ENCODE measurements around the gene PTGIS. TPM values are rescaled to one million over a fixed set of nuclear protein-coding genes. Genes with fewer than 3 reads are reported as not detected.

Gene PTGIS
- total and polyA plus RNA-seq, 2 donors (not counting 3 experiments of a cell fraction or from before 2014, with no cell fraction given): 6.2 to 11.8 TPM

DNA sequence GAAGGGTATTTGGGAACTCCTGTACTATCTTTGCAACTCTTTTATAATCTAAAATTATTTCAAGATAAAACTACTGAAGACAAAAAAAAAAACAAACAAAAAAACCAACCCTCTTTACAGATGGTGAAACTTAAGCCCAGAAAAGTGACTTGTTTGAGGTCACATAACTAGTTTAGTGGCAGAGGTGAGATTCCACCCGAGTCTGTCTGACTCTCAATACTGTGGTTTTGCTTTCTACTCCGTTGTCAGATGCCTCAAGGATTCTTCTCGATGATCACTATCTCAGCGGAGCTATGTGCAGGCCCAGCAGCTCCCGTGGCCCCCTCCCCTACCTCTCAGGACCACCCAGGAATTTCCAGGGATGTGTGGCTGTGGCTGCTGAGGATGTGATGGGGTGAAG, 49.4 kb downstream of the PTGIS start:
- Histone ChIP-seq H3K27ac (ENCODE audit: insufficient read depth, low read depth, low read length) (no peak overlapping the region), H4K20me1 (replicated peaks; ENCODE audit: control insufficient read depth, extremely low read depth, insufficient read depth, low read length) (no peaks in the 10 kb centered on the region), H3K36me3 (ENCODE audit: control insufficient read depth in 2 of 2, extremely low read depth in 1 of 2, insufficient read depth in 2 of 2, low read length in 2 of 2) (no peaks in the 10 kb centered on the region), H3K4me2 (ENCODE audit: insufficient read depth, low read length) (no peak overlapping the region), H3K27me3 (ENCODE audit: control insufficient read depth in 2 of 2, insufficient read depth in 2 of 2, low read length in 2 of 2) (peaks cover 0 to 3% of the 10 kb centered on the region in 2 experiments), H3K9ac (replicated peaks; ENCODE audit: extremely low read depth, insufficient read depth, low read length) (no peak overlapping the region), H3K9me1 (replicated peaks; ENCODE audit: control insufficient read depth, extremely low read depth, insufficient read depth, low read length) (no peaks in the 10 kb centered on the region), H3K4me3 (replicated peaks in 1 of 3; ENCODE audit: insufficient read depth in 1 of 3, low read depth in 1 of 3, low read length in 3 of 3) (no peak overlapping the region), H2AFZ (ENCODE audit: low read depth, low read length) (no peak overlapping the region), H3K79me2 (ENCODE audit: control insufficient read depth, insufficient read depth, low read length) (no peaks in the 10 kb centered on the region), H3K9me3 (replicated peaks; ENCODE audit: control insufficient read depth, insufficient read depth, low read length) (no peaks in the 10 kb centered on the region), H3K4me1 (ENCODE audit: control insufficient read depth, extremely low read depth, insufficient read depth, low read length) (no peaks in the 10 kb centered on the region)
- CTCF ChIA-PET: interaction anchor here (0.6 to 1.3 kb wide), 3 partner anchors 10 to 38 kb away, joined by 3 to 4 read pairs (median 3); no protein-coding TSS in a partner anchor
- POLR2A ChIA-PET: no interaction called here
- intact Hi-C loops (cut with micrococcal nuclease) (no loop called here), dilution Hi-C loops (cut with MboI; ENCODE audit: extremely low pct_ligation_motif_present, low sequenced_read_pairs) (no loop called here)
- no TSS peak for BruUV-seq (replicated peaks)
- no peak for TF ChIP-seq POLR2A (IDR thresholded peaks at IDR 0.05; ENCODE audit: low read depth, low read length)
- no peak for TF ChIP-seq GATA2 (IDR thresholded peaks at IDR 0.05; ENCODE audit: insufficient read depth, insufficient read length, low read depth, low read length)
- TF ChIP-seq JUN (IDR thresholded peaks at IDR 0.05; ENCODE audit: borderline replicate concordance, insufficient read depth, insufficient read length, low read depth): no peak
- TF ChIP-seq, protein P1, sequence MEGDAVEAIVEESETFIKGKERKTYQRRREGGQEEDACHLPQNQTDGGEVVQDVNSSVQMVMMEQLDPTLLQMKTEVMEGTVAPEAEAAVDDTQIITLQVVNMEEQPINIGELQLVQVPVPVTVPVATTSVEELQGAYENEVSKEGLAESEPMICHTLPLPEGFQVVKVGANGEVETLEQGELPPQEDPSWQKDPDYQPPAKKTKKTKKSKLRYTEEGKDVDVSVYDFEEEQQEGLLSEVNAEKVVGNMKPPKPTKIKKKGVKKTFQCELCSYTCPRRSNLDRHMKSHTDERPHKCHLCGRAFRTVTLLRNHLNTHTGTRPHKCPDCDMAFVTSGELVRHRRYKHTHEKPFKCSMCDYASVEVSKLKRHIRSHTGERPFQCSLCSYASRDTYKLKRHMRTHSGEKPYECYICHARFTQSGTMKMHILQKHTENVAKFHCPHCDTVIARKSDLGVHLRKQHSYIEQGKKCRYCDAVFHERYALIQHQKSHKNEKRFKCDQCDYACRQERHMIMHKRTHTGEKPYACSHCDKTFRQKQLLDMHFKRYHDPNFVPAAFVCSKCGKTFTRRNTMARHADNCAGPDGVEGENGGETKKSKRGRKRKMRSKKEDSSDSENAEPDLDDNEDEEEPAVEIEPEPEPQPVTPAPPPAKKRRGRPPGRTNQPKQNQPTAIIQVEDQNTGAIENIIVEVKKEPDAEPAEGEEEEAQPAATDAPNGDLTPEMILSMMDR (IDR thresholded peaks at IDR 0.05; ENCODE audit: extremely low read depth in 1 of 2, insufficient read depth in 1 of 2, low read depth in 1 of 2, low read length in 2 of 2): no peak
- TF ChIP-seq, protein P2, sequence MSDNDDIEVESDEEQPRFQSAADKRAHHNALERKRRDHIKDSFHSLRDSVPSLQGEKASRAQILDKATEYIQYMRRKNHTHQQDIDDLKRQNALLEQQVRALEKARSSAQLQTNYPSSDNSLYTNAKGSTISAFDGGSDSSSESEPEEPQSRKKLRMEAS (IDR thresholded peaks at IDR 0.05; ENCODE audit: insufficient read depth, insufficient read length): no peak
- no peak for TF ChIP-seq EZH2 (IDR thresholded peaks at IDR 0.05; ENCODE audit: borderline replicate concordance, low read depth, low read length, severe bottlenecking)
- no peak for TF ChIP-seq POLR2AphosphoS5 (IDR thresholded peaks at IDR 0.05; ENCODE audit: insufficient read depth, low read depth, low read length)
- TF ChIP-seq FOS (IDR thresholded peaks at IDR 0.05; ENCODE audit: borderline replicate concordance, insufficient read depth, low read length): no peak
- no peak for TF ChIP-seq MYC (IDR thresholded peaks at IDR 0.05; ENCODE audit: low read depth, low read length)
- FAIRE-seq (no peak), DNase-seq (ENCODE audit: low read depth, low spot score) (no peak)
